K562 (cell line): ENCODE measurements around the gene ALOX12B. TPM values are rescaled to one million over a fixed set of nuclear protein-coding genes. Genes with fewer than 3 reads are reported as not detected.

Source experiments
- ARHGAP35 ChIP-seq: fragments of 450-650 bp; IDR thresholded peaks from 2 replicates; pipeline ENCODE4 v1.6.1; 2018; ENCODE audit not compliant: partially characterized antibody
- BCOR ChIP-seq: fragments of 450-650 bp; IDR thresholded peaks from 2 replicates; pipeline ENCODE4 v1.6.1; 2016
- FOXA1 ChIP-seq: fragments of 450-650 bp; IDR thresholded peaks from 2 replicates; pipeline ENCODE4 v1.6.1; 2016; ENCODE audit warnings: mild to moderate bottlenecking, borderline replicate concordance
- HDAC3 ChIP-seq: fragments of 450-650 bp; IDR thresholded peaks from 2 replicates; pipeline ENCODE4 v1.6.1; 2018; ENCODE audit warnings: borderline replicate concordance, mild to moderate bottlenecking, moderate library complexity; ENCODE audit not compliant: partially characterized antibody
- KDM2B ChIP-seq: fragments of 250-450 bp; sonication (Bioruptor Pico); IDR thresholded peaks from 2 replicates; pipeline ENCODE4 v1.8.0; 2021; ENCODE audit warnings: mild to moderate bottlenecking, moderate library complexity
- NELFE ChIP-seq: IDR thresholded peaks from 2 replicates; pipeline ENCODE4 v1.6.1; 2011; ENCODE audit warnings: mild to moderate bottlenecking; ENCODE audit not compliant: insufficient read depth, insufficient read length
- PHF8 ChIP-seq: fragments of 200-600 bp; sonication (generic); IDR thresholded peaks from 2 replicates; pipeline ENCODE4 v1.6.1; 2012; ENCODE audit warnings: mixed run types, mild to moderate bottlenecking, inconsistent platforms, low read length, moderate library complexity, borderline replicate concordance
- RBFOX2 ChIP-seq: fragments of 200-400 bp; formaldehyde crosslinking; IDR thresholded peaks from 2 replicates; pipeline ENCODE4 v1.6.1; 2017; ENCODE audit warnings: low read depth, mild to moderate bottlenecking, low read length, moderate library complexity
- REST ChIP-seq, 2 experiments: fragments of 450-650 bp; formaldehyde crosslinking in 1 of 2; IDR thresholded peaks; 2 replicates each; pipeline versions ENCODE4 v1.4.0 to v1.6.1; 2014 to 2020; ENCODE audit warnings: mild to moderate bottlenecking in 2 of 2, borderline replicate concordance in 1 of 2, low read depth in 1 of 2
- SIN3B ChIP-seq: fragments of 450-650 bp; IDR thresholded peaks from 2 replicates; pipeline ENCODE4 v1.6.1; 2017; ENCODE audit warnings: low read depth, mild to moderate bottlenecking, moderate library complexity
- USF2 ChIP-seq: sonication (generic); formaldehyde crosslinking; IDR thresholded peaks from 2 replicates; pipeline ENCODE4 v1.5.0; 2020; ENCODE audit warnings: missing genetic modification reagents
- ZBTB11 ChIP-seq, 3 experiments: fragments of 200-800 bp in 1 of 3; fragments of 250-450 bp in 1 of 3; fragments of 450-650 bp in 1 of 3; sonication (Bioruptor Pico) in 1 of 3; sonication (Bioruptor generic) in 1 of 3; formaldehyde crosslinking in 1 of 3; IDR thresholded peaks; 2 replicates each; pipeline versions ENCODE4 v1.6.1 to v1.8.0; 2016 to 2022; ENCODE audit warnings: mild to moderate bottlenecking in 2 of 3, missing genetic modification characterization in 2 of 3, missing compliant biosample characterization in 1 of 3, moderate library complexity in 1 of 3
- ZNF830 ChIP-seq: fragments of 250-450 bp; sonication (Bioruptor Pico); IDR thresholded peaks from 2 replicates; pipeline ENCODE4 v1.5.0; 2021; ENCODE audit warnings: mild to moderate bottlenecking
- polyA plus RNA-seq, 8 experiments: library from polyadenylated mRNA; depleted of rRNA in 4 of 8; stranded (reverse) in 5 of 8; unstranded in 3 of 8; fragments of >200 nt; fragmentation: Nextera tagmentation in 2 of 8; fragmentation: Illumina TruSeq in 1 of 8; extraction: Ambion mirVana in 2 of 8; extraction: Trizol in 1 of 8; gene quantifications; 2 replicates each; pipeline versions ENCODE4 v1.2.1 to v1.2.3, GENCODE V29; 2011 to 2014; ENCODE audit warnings: inconsistent platforms in 1 of 8, missing spikeins in 1 of 8
- total RNA-seq, 7 experiments: library from RNA; depleted of rRNA in 6 of 7; stranded (reverse); fragments of >200 nt in 6 of 7; fragmentation: Illumina TruSeq in 2 of 7; extraction: Trizol in 2 of 7; gene quantifications; 2 replicates each; pipeline versions ENCODE4 v1.2.1 to v1.2.3, GENCODE V29; 2011 to 2021; ENCODE audit warnings: low replicate concordance in 1 of 7

The ALOX12B gene
- total and polyA plus RNA-seq, 9 of the 15 experiments (the other 6 are each of a cell fraction or from before 2014, with no cell fraction given), result not detected

GRCh38 chr17:8120520-8121406 is 33.2 kb upstream of the ALOX12B start (continued):
- no peak for TF ChIP-seq REST (IDR thresholded peaks at IDR 0.05; ENCODE audit: borderline replicate concordance)
- no peak for TF ChIP-seq REST (CRISPR knock-in tag; IDR thresholded peaks at IDR 0.05; ENCODE audit: low read depth)
- no peak for TF ChIP-seq NELFE
- TF ChIP-seq PHF8, result peak; percentile 31; the same call in 1 of the 2 replicates
- TF ChIP-seq FOXA1, result no peak
- TF ChIP-seq SIN3B, result no peak
- no peak for TF ChIP-seq KDM2B
- peak; percentile 71 for TF ChIP-seq BCOR
- no peak for TF ChIP-seq ARHGAP35
- no peak for TF ChIP-seq USF2 (CRISPR knock-in tag)
- TF ChIP-seq ZBTB11 (CRISPR knock-in tag; IDR thresholded peaks at IDR 0.05), result no peak
- TF ChIP-seq ZNF830 (CRISPR knock-in tag), result no peak
- TF ChIP-seq HDAC3, result no peak
- peak; percentile 27; the same call in 1 of the 2 replicates for TF ChIP-seq RBFOX2
